GM12878 (cell line): Measurements from ENCODE around the gene BBOX1.

Experiments
- CHD1 ChIP-seq: IDR thresholded peaks from 2 replicates; pipeline ENCODE4 v1.6.1; 2012; ENCODE audit warnings: low read depth, low read length, improper control_type of control experiment
- CREM ChIP-seq: IDR thresholded peaks from 2 replicates; pipeline ENCODE4 v1.6.1; 2014; ENCODE audit warnings: antibody characterized with exemption, low read depth
- CTCF ChIP-seq, 3 experiments: IDR thresholded peaks in 2 of 3; conservative IDR thresholded peaks in 1 of 3; 2 replicates each; pipeline ENCODE4 v1.5.1; 2011; ENCODE audit warnings: low read depth in 3 of 3, low read length in 3 of 3, mild to moderate bottlenecking in 3 of 3, control low read depth in 2 of 3, moderate library complexity in 2 of 3, inconsistent platforms in 1 of 3, mixed read lengths in 1 of 3; ENCODE audit not compliant: control insufficient read depth in 2 of 3, insufficient read depth in 1 of 3; ENCODE audit errors: extremely low read depth in 1 of 3
- EP300 ChIP-seq, 2 experiments: fragments of 150-350 bp in 1 of 2; IDR thresholded peaks; 2 replicates each; pipeline ENCODE4 v1.6.1; 2011 to 2012; ENCODE audit warnings: low read depth in 2 of 2, low read length in 2 of 2, borderline replicate concordance in 1 of 2, improper control_type of control experiment in 1 of 2, inconsistent platforms in 1 of 2; ENCODE audit not compliant: control insufficient read depth in 1 of 2
- POLR2AphosphoS5 ChIP-seq: IDR thresholded peaks from 2 replicates; pipeline ENCODE4 v1.6.1; 2011; ENCODE audit warnings: mild to moderate bottlenecking, low read length, inconsistent platforms
- TCF12 ChIP-seq: IDR thresholded peaks from 2 replicates; pipeline ENCODE4 v1.6.1; 2011; ENCODE audit warnings: low read depth, mild to moderate bottlenecking, low read length
- YY1 ChIP-seq: IDR thresholded peaks from 2 replicates; pipeline ENCODE4 v1.6.1; 2011; ENCODE audit warnings: low read depth, mild to moderate bottlenecking, low read length

- TF ChIP-seq EP300 (IDR thresholded peaks at IDR 0.05; ENCODE audit: borderline replicate concordance in 1 of 2, control insufficient read depth in 1 of 2, low read depth in 2 of 2, low read length in 2 of 2) (no peak), TCF12 (no peak), CREM (no peak), CTCF (IDR thresholded peaks at IDR 0.05 in 2 of 3, conservative IDR thresholded peaks at IDR 0.05 in 1 of 3; ENCODE audit: control insufficient read depth in 2 of 3, extremely low read depth in 1 of 3, insufficient read depth in 1 of 3, low read depth in 3 of 3, low read length in 3 of 3) (no peak), POLR2AphosphoS5 (no peak), CHD1 (no peak), YY1 (no peak)
These were observed 99.2 kb downstream of the BBOX1 start for GRCh38 chr11:27139742-27140367.
